Suprapubic skin (tissue), 4 donors: ENCODE measurements around the gene LYPLAL1. TPM values are rescaled to one million over a fixed set of nuclear protein-coding genes. Genes with fewer than 3 reads are reported as not detected.

Experiments used
- DNase-seq, 2 donors: peaks; one replicate each; pipeline ENCODE4 v3.0.0-alpha.2; 2019; ENCODE audit warnings: low spot score in 2 of 2
- H3K27ac ChIP-seq: fragments of 200-600 bp; sonication (generic); one replicate; pipeline ENCODE4 v1.5.1; 2019
- H3K27me3 ChIP-seq: fragments of 200-600 bp; sonication (generic); one replicate; pipeline ENCODE4 v1.5.1; 2019
- H3K36me3 ChIP-seq: fragments of 200-600 bp; sonication (generic); one replicate; pipeline ENCODE4 v1.5.1; 2019
- H3K4me1 ChIP-seq: fragments of 200-600 bp; sonication (generic); one replicate; pipeline ENCODE4 v1.5.1; 2019
- H3K4me3 ChIP-seq: fragments of 200-600 bp; sonication (generic); one replicate; pipeline ENCODE4 v1.5.1; 2019; ENCODE audit warnings: mild to moderate bottlenecking
- H3K9me3 ChIP-seq: fragments of 200-600 bp; sonication (generic); one replicate; pipeline ENCODE4 v1.5.1; 2019
- EP300 ChIP-seq: sonication (generic); formaldehyde crosslinking; IDR thresholded peaks from one replicate; pipeline ENCODE4 v1.6.1; 2017; ENCODE audit warnings: antibody characterized with exemption
- POLR2A ChIP-seq, 2 donors: fragments of 450-650 bp; IDR thresholded peaks; one replicate each; pipeline ENCODE4 v1.6.1; 2017; ENCODE audit warnings: antibody characterized with exemption in 2 of 2, mild to moderate bottlenecking in 2 of 2, moderate library complexity in 2 of 2
- POLR2AphosphoS5 ChIP-seq, 3 donors: sonication (generic); formaldehyde crosslinking; IDR thresholded peaks; one replicate each; pipeline ENCODE4 v1.6.1; 2017; ENCODE audit warnings: antibody characterized with exemption in 3 of 3
- WGBS: methylation state at CpG from one replicate; pipeline ENCODE4 v1.1.5; 2018; 5-methylcytosine and 5-hydroxymethylcytosine counted together
- total RNA-seq, 4 donors: library from RNA; depleted of rRNA; stranded (reverse); fragments of >200 nt; gene quantifications; one replicate each; pipeline ENCODE4 v1.1.0, GENCODE V29; 2016
- TF ChIP-seq, protein P1 (sequence below), 2 donors: fragments of 200-600 bp in 1 of 2; fragments of 450-650 bp in 1 of 2; sonication (generic) in 1 of 2; IDR thresholded peaks; one replicate each; pipeline ENCODE4 v1.5.1; 2016 to 2019; ENCODE audit warnings: antibody characterized with exemption in 2 of 2, mild to moderate bottlenecking in 1 of 2, moderate library complexity in 1 of 2

The LYPLAL1 gene
- total RNA-seq, 4 donors from 2014 or later: 20.2 to 40.4 (median 32.1) TPM

DNA sequence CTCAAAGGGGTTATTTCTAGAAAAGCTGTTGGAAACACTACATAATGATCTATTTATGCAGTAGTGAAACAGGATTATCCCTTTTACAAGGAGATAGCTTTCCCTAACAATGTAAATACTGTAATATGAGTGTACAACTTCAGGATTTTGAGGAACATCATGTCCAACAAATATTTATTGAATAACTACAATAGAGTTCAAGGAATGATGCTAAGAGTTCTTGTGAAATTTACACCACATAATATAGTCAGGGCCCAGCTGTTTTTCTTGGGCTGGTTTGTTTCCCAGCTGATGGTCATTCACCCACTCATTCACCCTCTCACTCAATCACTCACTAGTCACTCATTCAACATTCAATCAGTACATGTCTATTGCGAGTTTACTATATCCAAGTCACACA lies 12.3 kb upstream of the LYPLAL1 start:
- no peaks in the 10 kb centered on the region for H3K9me3 ChIP-seq

DNA sequence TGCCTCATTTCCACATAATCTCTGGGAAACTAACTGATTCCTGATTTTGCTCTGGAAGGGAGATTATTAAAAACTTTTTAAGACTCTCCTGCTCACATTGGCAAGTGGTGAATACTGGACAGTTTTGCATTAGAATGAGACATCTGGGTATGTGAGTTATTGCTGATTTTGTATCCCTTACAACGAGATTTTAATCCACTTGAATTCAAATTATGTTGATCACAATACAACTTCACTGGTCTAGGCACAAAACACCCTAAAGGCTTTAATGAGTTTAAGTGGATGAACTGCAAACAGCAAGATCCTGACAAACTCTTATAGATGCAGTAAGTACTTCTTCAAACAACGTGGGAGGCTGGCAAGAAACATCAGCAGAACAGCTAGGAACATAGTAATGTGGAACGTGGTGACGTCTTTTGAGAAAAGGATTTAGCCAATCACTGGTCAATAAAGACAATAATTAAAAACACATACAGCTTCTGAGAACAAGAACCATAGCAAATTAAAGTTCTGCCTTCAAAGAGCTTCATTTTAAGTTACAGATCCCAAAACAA lies 10.2 kb upstream of the LYPLAL1 start:
- no peaks in the 10 kb centered on the region for H3K36me3 ChIP-seq
- H3K9me3 ChIP-seq: no peaks in the 10 kb centered on the region
- no peak overlapping the region for H3K4me3 ChIP-seq
- TF ChIP-seq POLR2AphosphoS5 (IDR thresholded peaks at IDR 0.05): no peak
- TF ChIP-seq, protein P1, sequence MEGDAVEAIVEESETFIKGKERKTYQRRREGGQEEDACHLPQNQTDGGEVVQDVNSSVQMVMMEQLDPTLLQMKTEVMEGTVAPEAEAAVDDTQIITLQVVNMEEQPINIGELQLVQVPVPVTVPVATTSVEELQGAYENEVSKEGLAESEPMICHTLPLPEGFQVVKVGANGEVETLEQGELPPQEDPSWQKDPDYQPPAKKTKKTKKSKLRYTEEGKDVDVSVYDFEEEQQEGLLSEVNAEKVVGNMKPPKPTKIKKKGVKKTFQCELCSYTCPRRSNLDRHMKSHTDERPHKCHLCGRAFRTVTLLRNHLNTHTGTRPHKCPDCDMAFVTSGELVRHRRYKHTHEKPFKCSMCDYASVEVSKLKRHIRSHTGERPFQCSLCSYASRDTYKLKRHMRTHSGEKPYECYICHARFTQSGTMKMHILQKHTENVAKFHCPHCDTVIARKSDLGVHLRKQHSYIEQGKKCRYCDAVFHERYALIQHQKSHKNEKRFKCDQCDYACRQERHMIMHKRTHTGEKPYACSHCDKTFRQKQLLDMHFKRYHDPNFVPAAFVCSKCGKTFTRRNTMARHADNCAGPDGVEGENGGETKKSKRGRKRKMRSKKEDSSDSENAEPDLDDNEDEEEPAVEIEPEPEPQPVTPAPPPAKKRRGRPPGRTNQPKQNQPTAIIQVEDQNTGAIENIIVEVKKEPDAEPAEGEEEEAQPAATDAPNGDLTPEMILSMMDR (IDR thresholded peaks at IDR 0.05): no peak
- TF ChIP-seq EP300: no peak
- no peak for TF ChIP-seq POLR2A (IDR thresholded peaks at IDR 0.05)
- H3K4me1 ChIP-seq: peaks cover 23% of the 10 kb centered on the region
- no peak for DNase-seq
- H3K27me3 ChIP-seq: no peaks in the 10 kb centered on the region
- H3K27ac ChIP-seq: no peak overlapping the region
- 88% methylated on average over 4 of the region's 4 CpGs for WGBS

More for the DNA sequence above, 12.3 kb upstream of the LYPLAL1 start:
- 100% methylated on average over 1 of the region's 1 CpG for WGBS
- peaks cover 23% of the 10 kb centered on the region for H3K4me1 ChIP-seq
- no peak overlapping the region for H3K4me3 ChIP-seq
- TF ChIP-seq EP300: no peak
- TF ChIP-seq, protein P1 (IDR thresholded peaks at IDR 0.05): no peak
- TF ChIP-seq POLR2A (IDR thresholded peaks at IDR 0.05): no peak
- no peak for TF ChIP-seq POLR2AphosphoS5 (IDR thresholded peaks at IDR 0.05)
- H3K36me3 ChIP-seq: no peaks in the 10 kb centered on the region
- no peak overlapping the region for H3K27ac ChIP-seq
- no peaks in the 10 kb centered on the region for H3K27me3 ChIP-seq
- DNase-seq: no peak

DNA sequence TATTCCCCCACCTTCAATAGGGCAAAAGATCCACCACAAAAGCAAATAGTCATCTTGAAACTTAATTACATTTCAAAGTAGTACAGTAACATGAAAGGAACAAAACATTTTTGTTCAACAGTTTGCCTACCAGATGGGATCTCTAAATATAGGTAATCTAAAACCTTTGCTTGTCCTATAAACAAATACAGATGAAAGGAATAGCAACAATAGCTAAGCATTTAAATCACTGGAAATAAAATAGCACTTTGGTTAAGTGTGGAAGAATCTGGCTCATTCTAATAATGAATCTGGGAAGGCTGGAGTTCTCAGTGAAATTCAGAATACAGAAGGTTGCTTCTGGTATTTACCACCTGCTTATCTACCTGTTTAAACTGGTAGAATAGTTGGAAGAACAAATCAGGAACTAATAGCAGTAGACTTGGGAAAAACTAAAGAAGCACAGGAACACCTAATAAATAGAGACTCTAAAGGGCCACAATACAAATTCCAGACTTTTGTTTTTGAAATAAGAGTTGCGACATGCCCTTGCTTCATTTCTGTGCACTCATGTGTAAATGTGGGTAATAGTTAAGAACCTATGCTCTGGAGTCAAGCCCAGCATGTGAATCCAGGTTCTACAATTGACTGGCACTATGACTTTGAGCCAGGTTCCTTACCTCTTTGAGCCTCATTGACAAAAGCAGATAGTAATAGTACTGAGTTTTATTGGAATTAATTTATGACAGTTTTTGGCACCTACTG lies 2.3 kb upstream of the LYPLAL1 start:
- Histone ChIP-seq H3K27ac (no peak overlapping the region), H3K36me3 (no peaks in the 10 kb centered on the region), H3K9me3 (no peaks in the 10 kb centered on the region), H3K4me3 (no peak overlapping the region), H3K27me3 (no peaks in the 10 kb centered on the region), H3K4me1 (peaks cover 34% of the 10 kb centered on the region)
- TF ChIP-seq, protein P1 (IDR thresholded peaks at IDR 0.05): no peak
- no peak for TF ChIP-seq POLR2A (IDR thresholded peaks at IDR 0.05)
- no peak for TF ChIP-seq EP300
- TF ChIP-seq POLR2AphosphoS5 (IDR thresholded peaks at IDR 0.05): no peak
- DNase-seq: no peak
- WGBS: 54% methylated on average over 1 of the region's 1 CpG

DNA sequence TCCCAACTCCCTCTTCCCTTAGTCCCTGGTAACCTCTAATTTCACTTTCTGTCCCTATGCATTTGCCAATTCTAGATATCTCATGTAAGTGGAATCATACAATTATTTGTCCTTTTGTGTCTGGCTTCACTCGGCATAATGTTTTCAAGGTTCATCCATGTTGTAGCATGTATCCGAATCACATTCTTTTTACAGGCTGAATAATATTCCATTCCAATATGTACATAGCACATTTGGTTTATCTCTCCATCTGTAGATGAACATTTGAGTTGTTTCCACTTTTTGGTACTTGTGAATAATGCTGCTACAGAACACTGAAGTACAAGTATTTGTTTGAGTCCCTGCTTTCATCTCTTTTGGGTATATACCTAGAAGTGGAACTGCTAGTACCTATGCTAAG lies 857 bp upstream of the LYPLAL1 start:
- Histone ChIP-seq H3K4me3 (no peak overlapping the region), H3K9me3 (no peaks in the 10 kb centered on the region), H3K4me1 (peaks cover 45% of the 10 kb centered on the region), H3K27me3 (no peaks in the 10 kb centered on the region), H3K27ac (no peak overlapping the region), H3K36me3 (no peaks in the 10 kb centered on the region)
- no peak for DNase-seq
- TF ChIP-seq POLR2AphosphoS5 (IDR thresholded peaks at IDR 0.05): no peak
- no peak for TF ChIP-seq POLR2A (IDR thresholded peaks at IDR 0.05)
- TF ChIP-seq, protein P1 (IDR thresholded peaks at IDR 0.05): no peak
- no peak for TF ChIP-seq EP300
- WGBS: 96% methylated on average over 2 of the region's 2 CpGs

DNA sequence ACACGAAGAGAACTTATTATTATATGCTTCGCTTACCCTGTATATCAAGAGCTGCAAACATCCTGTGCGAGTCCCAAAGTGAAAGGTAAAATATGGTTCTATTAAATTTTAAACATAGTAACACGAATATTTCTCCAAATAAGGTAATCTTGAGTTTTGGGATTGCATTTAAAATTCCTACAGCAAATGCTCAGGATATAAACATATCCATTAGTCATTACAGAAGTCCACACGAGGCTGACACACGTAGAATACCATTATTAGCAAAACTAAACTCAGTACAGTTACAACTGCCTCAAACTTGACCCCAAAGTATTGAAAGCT lies 282 bp upstream of the LYPLAL1 start:
- peaks cover 51% of the 10 kb centered on the region for H3K4me1 ChIP-seq
- no peaks in the 10 kb centered on the region for H3K36me3 ChIP-seq
- TF ChIP-seq POLR2AphosphoS5 (IDR thresholded peaks at IDR 0.05) (no peak), POLR2A (IDR thresholded peaks at IDR 0.05) (no peak), EP300 (no peak)
- TF ChIP-seq, protein P1 (IDR thresholded peaks at IDR 0.05): no peak
- no peak for DNase-seq
- no peaks in the 10 kb centered on the region for H3K9me3 ChIP-seq
- no peaks in the 10 kb centered on the region for H3K27me3 ChIP-seq
- H3K4me3 ChIP-seq: peak overlapping the region; percentile 65
- H3K27ac ChIP-seq: peak overlapping the region; percentile 93
- WGBS: 39% methylated on average over 6 of the region's 6 CpGs
